MCF 10A (cell line): Measurements from ENCODE around the gene CHP2. TPM values are rescaled to one million over a fixed set of nuclear protein-coding genes. Genes with fewer than 3 reads are reported as not detected.

ENCODE experiments used
- BruUV-seq: library from RNA; stranded (reverse); fragments of 400-500 nt; replicated peaks from 2 replicates; lab custom pipeline; 2021; lab: Mats Ljungman, UMichigan
- CTCF ChIA-PET: fragments of 300-600 bp; sonication (Branson Sonifier 250); formaldehyde crosslinking; extraction: SDS; loops from one replicate; lab custom pipeline; 2021; ENCODE audit warnings: antibody characterized with exemption, inconsistent platforms; lab: Yijun Ruan, JAX
- POLR2A ChIA-PET: fragments of 300-600, 350-650 bp; sonication (Branson Sonifier 250); formaldehyde crosslinking; extraction: SDS; loops from one replicate; lab custom pipeline; 2020; ENCODE audit warnings: antibody characterized with exemption, inconsistent platforms; lab: Yijun Ruan, JAX
- DNase-seq: peaks from one replicate; pipeline ENCODE4 v3.0.0-alpha.2; 2018; ENCODE audit not compliant: unreplicated experiment
- H3K27ac Mint-ChIP-seq: one replicate; pipeline ENCODE4 v1.8.0; 2022; ENCODE audit warnings: mild to moderate bottlenecking, low read depth, mixed read lengths; ENCODE audit not compliant: unreplicated experiment
- H3K27me3 Mint-ChIP-seq: one replicate; pipeline ENCODE4 v1.8.0; 2022; ENCODE audit warnings: mixed read lengths; ENCODE audit not compliant: insufficient read depth, unreplicated experiment
- H3K36me3 Mint-ChIP-seq: one replicate; pipeline ENCODE4 v1.8.0; 2022; ENCODE audit warnings: mild to moderate bottlenecking, moderate library complexity, mixed read lengths; ENCODE audit not compliant: insufficient read depth, unreplicated experiment
- H3K4me1 Mint-ChIP-seq: one replicate; pipeline ENCODE4 v1.8.0; 2022; ENCODE audit warnings: mixed read lengths; ENCODE audit not compliant: insufficient read depth, unreplicated experiment
- H3K4me3 Mint-ChIP-seq: one replicate; pipeline ENCODE4 v1.8.0; 2022; ENCODE audit warnings: mild to moderate bottlenecking, moderate library complexity, mixed read lengths; ENCODE audit not compliant: unreplicated experiment
- H3K9me3 Mint-ChIP-seq: one replicate; pipeline ENCODE4 v1.8.0; 2022; ENCODE audit warnings: mixed read lengths; ENCODE audit not compliant: unreplicated experiment
- CTCF ChIP-seq: fragments of 200-600 bp; IDR thresholded peaks from one replicate; pipeline ENCODE4 v1.8.0; 2022; ENCODE audit warnings: antibody characterized with exemption, mild to moderate bottlenecking; ENCODE audit not compliant: unreplicated experiment
- intact Hi-C: fragments of 100-400 bp; cut with micrococcal nuclease; formaldehyde crosslinking; loops from 2 replicates; pipeline ENCODE4 v1.14.1; 2022
- total RNA-seq: library from RNA; stranded (reverse); gene quantifications from 2 replicates; pipeline ENCODE4 v1.2.3, GENCODE V29; 2022

The CHP2 gene
- total RNA-seq, 1 experiment from 2014 or later = not detected

- H3K27ac Mint-ChIP-seq = no peak overlapping the region
- no peak for DNase-seq
- no peaks in the 10 kb centered on the region for H3K27me3 Mint-ChIP-seq
- no peaks in the 10 kb centered on the region for H3K36me3 Mint-ChIP-seq
- ChIA-PET CTCF (interaction anchor here (1.0 kb wide), 1 partner anchor 35 kb away, joined by 5 read pairs; no protein-coding TSS in a partner anchor), POLR2A (no interaction called here)
- TF ChIP-seq CTCF = no peak
- H3K9me3 Mint-ChIP-seq = no peaks in the 10 kb centered on the region
- intact Hi-C loops = no loop called here
- no peak overlapping the region for H3K4me3 Mint-ChIP-seq
- no TSS peak for BruUV-seq
- peaks cover 1% of the 10 kb centered on the region for H3K4me1 Mint-ChIP-seq
Measured at GRCh38 chr16:23765933-23766332, 11.1 kb downstream of the CHP2 start.

- Mint-ChIP-seq H3K36me3 (no peaks in the 10 kb centered on the region), H3K27ac (no peak overlapping the region), H3K9me3 (no peaks in the 10 kb centered on the region), H3K27me3 (no peaks in the 10 kb centered on the region), H3K4me1 (peaks cover 11% of the 10 kb centered on the region), H3K4me3 (no peak overlapping the region)
- intact Hi-C loops = no loop called here
- TF ChIP-seq CTCF = no peak
- ChIA-PET POLR2A (interaction anchor here (1.3 to 1.4 kb wide), 2 partner anchors 11 to 16 kb away, joined by 5 to 7 read pairs; no protein-coding TSS in a partner anchor), CTCF (interaction anchor here (0.6 to 1.2 kb wide), 4 partner anchors 12 to 90 kb away, joined by 3 to 4 read pairs (median 3); partner anchors contain the start of gene PLK1)
- peak; percentile 32 for DNase-seq
- no TSS peak for BruUV-seq
Measured at GRCh38 chr16:23768581-23768980, 13.8 kb downstream of the CHP2 start.

GRCh38 chr16:23771027-23771426, 16.2 kb downstream of the CHP2 start:
- peak; percentile 28 for DNase-seq
- peaks cover 11% of the 10 kb centered on the region for H3K4me1 Mint-ChIP-seq
- no peaks in the 10 kb centered on the region for H3K27me3 Mint-ChIP-seq
- POLR2A ChIA-PET = interaction anchor here (1.3 to 2.2 kb wide), 2 partner anchors 9 to 130 kb away, joined by 3 to 6 read pairs; no protein-coding TSS in a partner anchor
- no peaks in the 10 kb centered on the region for H3K9me3 Mint-ChIP-seq
- intact Hi-C loops = no loop called here
- CTCF ChIA-PET = interaction anchor here (0.6 to 1.0 kb wide), 5 partner anchors 9 to 271 kb away, joined by 3 to 5 read pairs (median 3); no protein-coding TSS in a partner anchor
- H3K4me3 Mint-ChIP-seq = no peak overlapping the region
- H3K36me3 Mint-ChIP-seq = no peaks in the 10 kb centered on the region
- no peak for TF ChIP-seq CTCF
- peak overlapping the region; percentile 19 for H3K27ac Mint-ChIP-seq
- no TSS peak for BruUV-seq

GRCh38 chr16:23771642-23772041, 16.8 kb downstream of the CHP2 start:
- BruUV-seq = no TSS peak
- Mint-ChIP-seq H3K9me3 (no peaks in the 10 kb centered on the region), H3K4me3 (no peak overlapping the region), H3K27ac (peak overlapping the region; percentile 19), H3K4me1 (peaks cover 11% of the 10 kb centered on the region), H3K36me3 (no peaks in the 10 kb centered on the region), H3K27me3 (no peaks in the 10 kb centered on the region)
- no peak for TF ChIP-seq CTCF
- peak; percentile 10 for DNase-seq
- CTCF ChIA-PET = interaction anchor here (0.6 to 1.0 kb wide), 3 partner anchors 9 to 270 kb away, joined by 3 to 5 read pairs (median 5); no protein-coding TSS in a partner anchor
- intact Hi-C loops = no loop called here
- POLR2A ChIA-PET = interaction anchor here (2.2 kb wide), 1 partner anchor 9 kb away, joined by 6 read pairs; no protein-coding TSS in a partner anchor
